Occipital lobe (tissue), 2 donors: ENCODE measurements around the gene TULP1. TPM values are rescaled to one million over a fixed set of nuclear protein-coding genes. Genes with fewer than 3 reads are reported as not detected.

Experiments used
- DNase-seq: peaks from one replicate; lab custom pipeline; 2025; lab: John Stamatoyannopoulos, UW
- total RNA-seq: library from RNA; depleted of rRNA; stranded (reverse); fragments of >200 nt; gene quantifications from one replicate; pipeline ENCODE4 v1.2.3, GENCODE V29; 2014

Gene TULP1
- total RNA-seq, 1 donor from 2014 or later = 0.47 TPM

- DNase-seq = no peak
These were observed 28.6 kb downstream of the TULP1 start for GRCh38 chr6:35483893-35484645.

GRCh38 chr6:35483490-35483889, 29.2 kb downstream of the TULP1 start:
- DNase-seq = no peak

DNA sequence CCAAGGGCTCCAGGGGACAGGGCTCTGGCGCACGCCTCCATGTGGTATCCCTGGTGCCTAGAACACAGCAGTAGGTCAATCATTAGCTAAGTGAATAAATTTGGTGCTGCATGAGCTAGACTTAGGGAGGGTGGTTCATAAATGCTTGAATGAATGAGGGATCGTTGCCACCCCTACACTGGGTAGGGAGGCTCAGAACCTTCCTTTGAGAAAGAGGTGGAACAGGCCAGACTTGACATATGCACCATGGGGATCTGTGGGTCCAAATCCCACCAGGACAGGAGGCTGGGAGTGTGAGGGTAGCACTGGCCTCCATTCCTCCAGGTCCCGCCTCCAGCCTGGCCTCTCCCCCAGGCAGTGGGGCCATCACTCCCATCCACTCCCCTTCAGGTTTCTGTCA, 29.6 kb downstream of the TULP1 start:
- DNase-seq = no peak

DNA sequence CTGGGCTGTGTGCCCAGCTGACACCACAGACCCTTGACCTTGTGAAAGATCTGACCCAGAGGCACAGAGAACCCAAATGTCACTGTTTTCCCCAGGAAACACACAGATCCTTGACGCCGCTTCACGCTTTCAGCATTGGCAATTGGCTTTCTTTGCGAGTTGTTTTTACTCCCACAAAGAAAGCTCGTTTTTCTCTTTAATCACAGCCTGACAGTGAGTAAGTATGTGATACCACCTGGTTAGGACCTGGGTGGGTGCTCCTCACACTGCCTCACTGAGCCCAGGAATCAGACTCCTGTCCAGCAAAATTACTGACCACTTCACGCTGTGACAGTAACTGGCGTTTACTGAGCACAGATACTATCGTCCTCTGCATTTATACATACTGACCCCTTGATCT, 31.5 kb downstream of the TULP1 start:
- no peak for DNase-seq

- no peak for DNase-seq
These were observed 32.5 kb downstream of the TULP1 start for GRCh38 chr6:35480176-35480575.

GRCh38 chr6:35478259-35478658, 34.4 kb downstream of the TULP1 start:
- no peak for DNase-seq

- no peak for DNase-seq
These were observed 35.0 kb downstream of the TULP1 start for GRCh38 chr6:35477551-35478179.

GRCh38 chr6:35477028-35477427, 35.7 kb downstream of the TULP1 start:
- no peak for DNase-seq

- DNase-seq = no peak
These were observed 36.7 kb downstream of the TULP1 start for GRCh38 chr6:35476004-35476403.

- DNase-seq = no peak
These were observed 37.1 kb downstream of the TULP1 start for GRCh38 chr6:35475573-35475972.

DNA sequence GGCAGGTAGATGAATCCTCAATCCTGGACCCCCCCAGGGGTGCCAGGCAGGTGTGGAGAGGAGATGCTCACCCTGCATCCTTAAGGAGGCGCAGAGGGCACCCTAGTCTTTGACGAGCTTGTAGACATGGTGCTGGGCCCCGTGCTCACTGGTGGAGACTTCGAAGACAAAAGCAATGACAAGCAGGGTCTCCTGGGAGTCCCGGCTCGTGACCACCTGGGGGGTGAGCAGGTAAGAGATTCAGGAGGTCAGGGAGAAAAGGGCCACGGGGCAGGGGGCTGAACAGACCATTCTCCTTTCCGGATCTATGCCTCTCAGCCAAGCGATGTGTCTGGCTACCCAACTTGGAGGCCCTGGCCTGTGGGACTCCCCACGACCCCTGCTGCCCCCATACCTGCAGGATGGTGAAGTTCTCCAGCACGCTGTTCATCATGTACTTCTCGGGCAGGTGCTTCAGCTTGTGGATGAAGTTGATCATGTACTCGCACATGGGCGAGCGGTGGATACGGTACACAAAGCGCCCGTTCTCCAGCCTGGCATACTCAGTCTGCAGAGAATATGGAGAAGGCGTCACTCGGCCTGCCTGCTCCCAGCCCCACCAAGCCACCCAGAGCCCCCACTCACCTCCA, 37.6 kb downstream of the TULP1 start:
- no peak for DNase-seq

- no peak for DNase-seq
These were observed 38.4 kb downstream of the TULP1 start for GRCh38 chr6:35474131-35474941.

- no peak for DNase-seq
These were observed 38.9 kb downstream of the TULP1 start for GRCh38 chr6:35473850-35474130.

GRCh38 chr6:35473075-35473849, 39.4 kb downstream of the TULP1 start:
- no peak for DNase-seq

GRCh38 chr6:35471836-35472345, 40.8 kb downstream of the TULP1 start:
- DNase-seq = no peak

GRCh38 chr6:35470663-35471120, 42.0 kb downstream of the TULP1 start:
- no peak for DNase-seq

DNA sequence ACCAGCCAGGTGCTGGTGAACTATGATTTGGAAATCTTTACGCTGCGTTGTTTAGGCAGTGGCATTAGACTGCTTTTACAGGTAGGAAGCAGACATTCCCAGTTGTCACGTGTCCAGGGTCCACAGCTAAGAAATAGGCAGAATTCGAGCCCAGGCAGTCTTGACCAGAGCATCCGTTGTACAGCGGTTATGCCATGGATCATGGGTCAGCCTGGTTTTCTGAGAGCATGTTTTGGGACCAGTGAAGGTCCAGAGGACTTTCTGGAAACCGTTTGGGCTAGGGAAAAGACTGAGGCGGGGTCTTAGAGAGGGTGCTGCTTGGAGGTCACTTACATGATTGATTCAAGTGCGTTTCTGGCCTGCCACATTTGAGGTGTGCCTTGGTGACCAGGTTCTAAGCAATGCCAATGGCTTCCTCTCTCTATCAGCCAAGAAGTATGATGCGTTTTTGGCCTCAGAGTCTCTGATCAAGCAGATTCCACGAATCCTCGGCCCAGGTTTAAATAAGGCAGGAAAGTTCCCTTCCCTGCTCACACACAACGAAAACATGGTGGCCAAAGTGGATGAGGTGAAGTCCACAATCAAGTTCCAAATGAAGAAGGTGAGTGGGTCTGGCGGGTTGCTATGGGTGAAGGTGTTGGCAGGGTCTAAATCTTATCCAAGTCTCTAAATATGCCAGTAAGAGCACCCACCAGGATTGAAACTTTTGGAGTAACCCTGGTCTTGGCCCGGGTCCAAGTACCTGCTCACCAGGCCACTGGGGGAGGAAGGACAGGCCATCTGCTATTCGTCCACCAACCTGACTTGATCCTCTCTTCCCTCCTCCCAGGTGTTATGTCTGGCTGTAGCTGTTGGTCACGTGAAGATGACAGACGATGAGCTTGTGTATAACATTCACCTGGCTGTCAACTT, 42.7 kb downstream of the TULP1 start:
- DNase-seq = no peak

DNA sequence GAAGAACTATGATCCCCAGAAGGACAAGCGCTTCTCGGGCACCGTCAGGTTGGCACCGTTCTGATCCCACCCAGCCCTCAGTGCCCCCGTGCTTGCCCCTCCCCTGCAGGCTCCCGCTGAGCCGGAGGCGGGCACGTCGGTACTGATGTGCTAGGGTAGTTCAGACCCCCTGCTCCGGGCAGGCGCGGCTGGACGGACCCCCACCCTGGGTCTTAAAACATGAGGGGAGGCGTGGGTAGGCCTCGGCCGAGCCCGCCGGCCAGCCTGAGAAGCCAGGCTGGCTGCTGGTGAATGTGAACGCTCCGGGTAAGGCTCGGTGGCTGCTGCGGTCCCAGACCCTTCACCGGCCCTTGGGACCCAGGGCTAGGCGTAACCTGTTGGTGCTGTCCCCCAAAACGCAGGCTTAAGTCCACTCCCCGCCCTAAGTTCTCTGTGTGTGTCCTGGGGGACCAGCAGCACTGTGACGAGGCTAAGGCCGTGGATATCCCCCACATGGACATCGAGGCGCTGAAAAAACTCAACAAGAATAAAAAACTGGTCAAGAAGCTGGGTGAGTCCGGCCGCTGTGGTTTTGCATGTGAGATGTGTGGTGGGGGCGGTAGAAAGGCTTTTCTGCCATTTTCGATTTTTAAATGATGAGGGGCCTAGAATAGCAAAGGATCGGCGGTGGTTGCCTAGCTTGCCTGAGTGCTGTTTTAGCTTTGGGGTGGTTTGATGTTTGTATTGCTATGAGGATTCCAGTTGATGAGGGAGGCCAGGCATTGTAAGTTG, 43.5 kb downstream of the TULP1 start:
- no peak for DNase-seq
